VCaP (cell line): ENCODE results near the gene MICU1.

Experiments used
- H3K27ac ChIP-seq: fragments of 450-650 bp; 2 replicates; pipeline ENCODE4 v1.5.1; 2017
- CTCF ChIP-seq: fragments of 450-650 bp; conservative IDR thresholded peaks from 2 replicates; pipeline ENCODE4 v1.5.1; 2017; ENCODE audit warnings: mild to moderate bottlenecking, moderate library complexity

MICU1 gene

GRCh38 chr10:72319416-72320254 is 306.2 kb downstream of the MICU1 start:
- no peak for TF ChIP-seq CTCF
- peak overlapping the region; percentile 77 for H3K27ac ChIP-seq

GRCh38 chr10:72318418-72319262 is 307.2 kb downstream of the MICU1 start:
- TF ChIP-seq CTCF: no peak
- peak overlapping the region; percentile 77 for H3K27ac ChIP-seq
